ENCODE data around the gene PPM1A. TPM values are rescaled to one million over a fixed set of nuclear protein-coding genes. Genes with fewer than 3 reads are reported as not detected.

Gene PPM1A
- total and polyA plus RNA-seq, 2 of the 8 experiments (the other 6 are each of a cell fraction or from before 2014, with no cell fraction given), result 14.0 to 51.2 TPM

DNA sequence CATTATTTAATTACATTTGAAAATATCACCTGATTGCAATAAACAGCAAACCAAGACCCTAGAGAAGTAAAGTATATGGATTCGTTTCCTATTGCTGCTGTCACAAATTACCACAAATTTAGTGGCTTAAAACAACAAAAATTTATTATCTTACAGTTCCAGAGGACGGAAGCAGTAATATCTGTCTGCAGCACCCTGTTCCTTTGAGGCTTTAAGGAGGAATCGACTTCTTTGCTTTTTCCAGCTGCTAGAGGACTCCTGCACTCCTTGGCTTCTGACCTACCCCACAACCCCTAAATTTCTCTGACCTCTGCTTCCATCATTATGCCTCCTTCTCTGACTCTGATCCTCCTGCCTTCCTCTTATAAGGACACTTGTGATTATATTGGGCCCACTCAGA lies 23.8 kb upstream of the PPM1A start (continued):
- no peak for TF ChIP-seq TAF7 (optimal IDR thresholded peaks at IDR 0.05; ENCODE audit: borderline replicate concordance, low read depth, low read length)
- TF ChIP-seq SIN3A (conservative IDR thresholded peaks at IDR 0.05 in 1 of 2, IDR thresholded peaks at IDR 0.05 in 1 of 2; ENCODE audit: low read depth in 1 of 2, low read length in 2 of 2), result no peak
- TF ChIP-seq RFX5 (IDR thresholded peaks at IDR 0.05; ENCODE audit: borderline replicate concordance, low read depth, low read length), result no peak

Measured in H1 (cell line).